Lower lobe of right lung (tissue), 2 donors: ENCODE data around the gene NIPAL3. TPM values are rescaled to one million over a fixed set of nuclear protein-coding genes. Genes with fewer than 3 reads are reported as not detected.
"Not testable (repeated sequence)": the region's sequence is repeated elsewhere in the genome, so short reads cannot be mapped to it uniquely, and the experiment has no call there.

Experiments used
- ATAC-seq, 2 donors: fragments of 200-7000 bp; cut with Tn5 transposase; one replicate each; pipeline ENCODE4 v1.9.1; 2020 to 2022; ENCODE audit warnings: mild to moderate bottlenecking in 2 of 2, moderate library complexity in 2 of 2
- DNase-seq: peaks from one replicate; pipeline ENCODE4 v3.0.0-alpha.2; 2020
- H3K27ac ChIP-seq: fragments of 200-600 bp; one replicate; pipeline ENCODE4 v1.8.0; 2022
- H3K27me3 ChIP-seq: fragments of 200-600 bp; one replicate; pipeline ENCODE4 v1.8.0; 2022; ENCODE audit warnings: low read depth
- H3K36me3 ChIP-seq: fragments of 200-600 bp; one replicate; pipeline ENCODE4 v1.8.0; 2022; ENCODE audit warnings: mild to moderate bottlenecking
- H3K4me1 ChIP-seq: fragments of 200-600 bp; one replicate; pipeline ENCODE4 v1.8.0; 2022
- H3K4me3 ChIP-seq: fragments of 200-600 bp; one replicate; pipeline ENCODE4 v1.8.0; 2022; ENCODE audit warnings: mild to moderate bottlenecking
- H3K9me3 ChIP-seq: fragments of 200-600 bp; one replicate; pipeline ENCODE4 v1.8.0; 2022
- intact Hi-C: fragments of 100-400 bp; cut with DNase I; formaldehyde crosslinking; loops from one replicate; pipeline ENCODE4 v1.11.0; 2022
- total RNA-seq: library from RNA; stranded (reverse); fragmentation: NEBNext Ultra II Directional; extraction: Animal tissue kit (Norgen Biotek cat#: 25700); gene quantifications from one replicate; pipeline ENCODE4 v1.2.1, GENCODE V29; 2021
- TF ChIP-seq, protein P1 (sequence below): fragments of 200-600 bp; IDR thresholded peaks from one replicate; pipeline ENCODE4 v1.8.0; 2022; ENCODE audit warnings: antibody characterized with exemption, mild to moderate bottlenecking
- donor health status: DM: no; HTN: yes; CAD: no; lungs with severe emphysema.

Gene NIPAL3
- total RNA-seq, 1 donor from 2014 or later = 38.0 TPM

DNA sequence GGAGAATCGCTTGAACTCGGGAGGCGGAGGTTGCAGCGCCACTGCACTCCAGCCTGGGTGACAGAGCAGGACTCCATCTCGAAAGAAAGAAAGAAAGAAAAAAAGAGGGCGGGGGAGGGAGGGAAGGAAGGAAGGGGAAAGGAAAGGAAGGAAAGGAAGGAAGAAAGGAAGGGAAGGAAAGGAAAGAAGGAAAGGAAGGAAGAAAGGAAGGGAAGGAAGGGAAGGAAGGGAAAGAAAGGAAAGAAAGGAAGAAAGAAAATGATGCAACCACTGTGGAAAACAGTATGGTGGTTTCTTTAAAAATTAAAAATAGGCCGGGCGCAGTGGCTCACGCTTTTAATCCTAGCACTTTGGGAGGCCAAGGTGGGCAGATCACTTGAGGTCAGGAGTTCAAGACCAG, 71.9 kb downstream of the NIPAL3 start:
- Histone ChIP-seq H3K27me3 (no peaks in the 10 kb centered on the region), H3K4me3 (no peak overlapping the region), H3K36me3 (no peaks in the 10 kb centered on the region), H3K9me3 (no peaks in the 10 kb centered on the region), H3K27ac (no peak overlapping the region), H3K4me1 (no peaks in the 10 kb centered on the region)
- no peak for DNase-seq
- intact Hi-C loops = no loop called here
- ATAC-seq = no peak
- TF ChIP-seq, protein P1, sequence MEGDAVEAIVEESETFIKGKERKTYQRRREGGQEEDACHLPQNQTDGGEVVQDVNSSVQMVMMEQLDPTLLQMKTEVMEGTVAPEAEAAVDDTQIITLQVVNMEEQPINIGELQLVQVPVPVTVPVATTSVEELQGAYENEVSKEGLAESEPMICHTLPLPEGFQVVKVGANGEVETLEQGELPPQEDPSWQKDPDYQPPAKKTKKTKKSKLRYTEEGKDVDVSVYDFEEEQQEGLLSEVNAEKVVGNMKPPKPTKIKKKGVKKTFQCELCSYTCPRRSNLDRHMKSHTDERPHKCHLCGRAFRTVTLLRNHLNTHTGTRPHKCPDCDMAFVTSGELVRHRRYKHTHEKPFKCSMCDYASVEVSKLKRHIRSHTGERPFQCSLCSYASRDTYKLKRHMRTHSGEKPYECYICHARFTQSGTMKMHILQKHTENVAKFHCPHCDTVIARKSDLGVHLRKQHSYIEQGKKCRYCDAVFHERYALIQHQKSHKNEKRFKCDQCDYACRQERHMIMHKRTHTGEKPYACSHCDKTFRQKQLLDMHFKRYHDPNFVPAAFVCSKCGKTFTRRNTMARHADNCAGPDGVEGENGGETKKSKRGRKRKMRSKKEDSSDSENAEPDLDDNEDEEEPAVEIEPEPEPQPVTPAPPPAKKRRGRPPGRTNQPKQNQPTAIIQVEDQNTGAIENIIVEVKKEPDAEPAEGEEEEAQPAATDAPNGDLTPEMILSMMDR = no peak

DNA sequence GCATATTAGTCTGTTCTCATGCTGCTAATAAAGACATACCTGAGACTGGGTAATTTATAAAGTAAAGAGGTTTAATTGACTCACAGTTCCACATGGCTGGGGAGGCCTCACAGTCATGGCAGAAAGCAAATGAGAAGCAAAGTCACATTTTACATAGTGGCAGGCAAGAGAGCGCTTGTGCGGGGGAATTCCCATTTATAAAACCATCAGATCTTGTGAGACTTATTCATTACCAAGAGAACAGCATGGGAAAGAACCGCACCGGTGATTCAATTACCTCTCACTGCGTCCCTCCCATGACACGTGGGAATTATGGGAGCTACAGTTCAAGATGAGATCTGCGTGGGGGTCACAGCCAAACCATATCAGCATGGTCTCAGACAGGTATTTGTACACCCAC, 72.6 kb downstream of the NIPAL3 start:
- DNase-seq, H3K9me3 ChIP-seq, H3K4me1 ChIP-seq, H3K27me3 ChIP-seq, intact Hi-C loops, H3K4me3 ChIP-seq, H3K27ac ChIP-seq, ATAC-seq, H3K36me3 ChIP-seq: not testable (repeated sequence)

DNA sequence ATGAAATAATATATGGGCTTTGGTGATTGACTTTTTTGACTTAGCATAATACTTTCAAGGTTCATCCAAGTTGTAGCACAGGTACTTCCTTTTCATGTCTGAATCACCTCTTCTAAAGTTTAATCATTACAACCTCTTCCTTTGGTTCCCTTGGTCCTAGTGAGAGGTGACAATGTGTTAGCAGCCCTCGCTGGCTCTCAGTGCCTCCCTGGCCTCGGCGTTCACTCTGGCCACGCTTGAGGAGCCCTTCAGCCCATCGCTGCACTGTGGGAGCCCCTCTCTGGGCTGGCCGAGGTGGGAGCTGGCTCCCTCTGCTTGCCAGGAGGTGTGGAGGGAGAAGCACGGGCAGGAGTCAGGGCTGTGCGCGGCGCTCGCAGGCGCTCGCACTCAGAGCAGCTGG, 74.1 kb downstream of the NIPAL3 start:
- no peaks in the 10 kb centered on the region for H3K9me3 ChIP-seq
- ATAC-seq = no peak
- no peak overlapping the region for H3K27ac ChIP-seq
- H3K36me3 ChIP-seq = no peaks in the 10 kb centered on the region
- peaks cover 3% of the 10 kb centered on the region for H3K27me3 ChIP-seq
- TF ChIP-seq, protein P1 = no peak
- H3K4me1 ChIP-seq = no peaks in the 10 kb centered on the region
- no peak overlapping the region for H3K4me3 ChIP-seq
- intact Hi-C loops = no loop called here
- DNase-seq = no peak

DNA sequence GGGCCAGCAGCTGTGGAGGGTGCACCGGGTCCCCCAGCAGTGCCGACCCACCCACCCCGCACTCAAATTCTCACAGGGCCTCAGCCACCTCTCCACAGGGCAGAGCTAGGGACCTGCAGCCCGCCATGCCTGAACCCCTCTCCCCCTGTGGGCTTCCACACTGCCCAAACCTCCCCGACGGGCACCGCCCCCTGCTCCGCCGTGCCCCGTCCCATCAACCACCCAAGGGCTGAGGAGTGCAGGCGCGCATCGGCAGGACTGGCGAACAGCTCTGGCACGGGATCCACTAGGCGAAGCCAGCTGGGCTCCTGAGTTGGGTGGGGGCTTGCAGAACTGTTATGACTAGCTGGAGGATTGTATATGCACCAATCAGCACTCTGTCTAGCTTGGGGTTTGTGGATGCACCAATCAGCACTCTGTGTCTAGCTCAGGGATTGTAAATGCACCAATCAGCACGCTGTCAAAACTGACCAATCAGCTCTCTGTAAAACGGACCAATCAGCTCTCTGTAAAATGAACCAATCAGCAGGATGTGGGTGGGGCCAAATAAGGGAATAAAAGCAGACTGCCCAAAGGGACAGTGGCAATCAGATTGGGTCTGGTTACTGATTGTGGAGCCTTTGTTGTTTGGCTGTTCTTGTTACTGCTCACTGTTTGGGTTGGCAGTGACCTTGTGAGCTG, 74.6 kb downstream of the NIPAL3 start:
- no peak for ATAC-seq
- intact Hi-C loops = no loop called here
- TF ChIP-seq, protein P1 = no peak
- peaks cover 3% of the 10 kb centered on the region for H3K27me3 ChIP-seq
- H3K4me1 ChIP-seq = no peaks in the 10 kb centered on the region
- H3K9me3 ChIP-seq = no peaks in the 10 kb centered on the region
- H3K36me3 ChIP-seq = no peaks in the 10 kb centered on the region
- H3K4me3 ChIP-seq = no peak overlapping the region
- DNase-seq = no peak
- H3K27ac ChIP-seq = no peak overlapping the region

DNA sequence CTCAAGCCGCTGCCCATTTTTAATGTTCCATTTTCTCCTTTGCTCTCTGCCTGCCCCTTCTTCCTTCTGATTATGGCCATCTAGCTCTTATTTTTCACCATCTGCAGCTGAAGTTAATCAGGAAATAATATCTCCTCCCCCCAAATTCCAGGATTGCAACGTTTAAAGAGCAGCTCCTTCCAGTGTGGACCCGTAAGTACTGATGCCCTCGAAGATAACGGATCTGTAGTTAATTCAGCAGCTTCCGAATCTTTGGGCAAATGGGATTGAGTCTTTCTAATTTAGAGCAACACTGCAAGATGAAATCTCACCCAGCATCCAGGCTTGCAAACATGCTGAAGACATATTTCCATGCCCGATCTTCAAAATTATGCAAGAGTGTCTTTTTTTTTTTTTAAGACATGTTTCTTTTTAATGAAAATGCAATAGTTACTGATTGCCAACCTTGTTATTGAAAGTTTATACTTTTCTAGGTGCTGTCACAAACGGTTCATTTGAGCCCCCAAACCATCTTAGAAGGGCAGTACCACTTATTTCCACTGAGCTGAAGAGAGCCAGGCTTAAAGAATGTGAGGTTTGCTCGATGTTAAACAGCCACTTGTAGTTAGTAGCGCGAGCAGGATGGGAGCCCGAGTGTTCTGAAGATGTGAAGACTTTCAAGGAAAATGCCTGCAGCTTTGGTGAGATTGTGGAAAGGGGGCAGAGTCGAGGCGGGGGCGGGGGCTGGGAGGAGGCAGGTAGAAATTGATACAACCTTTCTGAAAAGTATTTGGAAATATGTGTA, 76.2 kb downstream of the NIPAL3 start:
- H3K4me1 ChIP-seq = no peaks in the 10 kb centered on the region
- H3K4me3 ChIP-seq = no peak overlapping the region
- ATAC-seq = no peak
- H3K9me3 ChIP-seq = no peaks in the 10 kb centered on the region
- DNase-seq = no peak
- TF ChIP-seq, protein P1 = no peak
- H3K27ac ChIP-seq = no peak overlapping the region
- intact Hi-C loops = no loop called here
- H3K27me3 ChIP-seq = peaks cover 3% of the 10 kb centered on the region
- no peaks in the 10 kb centered on the region for H3K36me3 ChIP-seq

DNA sequence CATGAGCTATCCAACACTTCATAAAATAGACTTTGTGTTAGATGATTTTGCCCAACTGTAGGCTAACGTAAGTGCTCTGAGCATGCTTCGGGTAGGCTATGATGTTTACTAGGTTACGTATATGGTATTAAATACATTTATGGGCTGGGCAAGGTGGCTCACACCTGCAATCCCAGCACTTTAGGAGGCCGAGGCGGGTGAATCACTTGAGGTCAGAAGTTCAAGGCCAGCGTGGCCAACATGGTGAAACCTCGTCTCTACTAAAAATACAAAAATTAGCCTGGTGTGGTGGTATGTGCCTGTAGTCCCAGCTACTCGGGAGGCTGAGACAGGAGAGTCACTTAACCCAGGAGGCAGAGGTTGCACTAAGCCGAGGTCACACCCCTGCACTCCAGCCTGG, 77.3 kb downstream of the NIPAL3 start:
- H3K4me3 ChIP-seq, ATAC-seq, H3K4me1 ChIP-seq, intact Hi-C loops, DNase-seq, H3K27ac ChIP-seq, H3K36me3 ChIP-seq, H3K9me3 ChIP-seq, H3K27me3 ChIP-seq: not testable (repeated sequence)
